Panc1 (cell line): Measurements from ENCODE around the gene RAP1GAP. TPM values are rescaled to one million over a fixed set of nuclear protein-coding genes. Genes with fewer than 3 reads are reported as not detected.

Experiments used
- ATAC-seq: fragments of 200-7000 bp; cut with Tn5 transposase; 2 replicates; pipeline ENCODE4 v1.9.1; 2020; ENCODE audit warnings: mild to moderate bottlenecking, moderate library complexity
- BruUV-seq: library from RNA; stranded (reverse); fragments of 400-500 nt; replicated peaks from 2 replicates; lab custom pipeline; 2021; lab: Mats Ljungman, UMichigan
- CTCF ChIA-PET: fragments of 300-600 bp; sonication (Branson Sonifier 250); formaldehyde crosslinking; loops from one replicate; lab custom pipeline; 2022; ENCODE audit warnings: antibody characterized with exemption; lab: Charles Lee
- POLR2A ChIA-PET: fragments of 300-600 bp; sonication (Branson Sonifier 250); formaldehyde crosslinking; loops from one replicate; lab custom pipeline; 2022; ENCODE audit warnings: antibody characterized with exemption; lab: Charles Lee
- DNase-seq: peaks from one replicate; pipeline ENCODE4 v3.0.0-alpha.2; 2010; ENCODE audit warnings: low read depth, low spot score
- H3K27ac ChIP-seq: 2 replicates; pipeline ENCODE4 v1.5.1; 2011; ENCODE audit warnings: mild to moderate bottlenecking, low read length, inconsistent platforms
- H3K27me3 ChIP-seq: fragments of 200-500 bp; sonication (Bioruptor generic); 2 replicates; pipeline ENCODE4 v1.6.0; 2014; ENCODE audit warnings: low read length, inconsistent platforms; ENCODE audit not compliant: control insufficient read depth, insufficient read depth
- H3K36me3 ChIP-seq: fragments of 200-500 bp; sonication (Bioruptor generic); 2 replicates; pipeline ENCODE4 v1.5.1; 2014; ENCODE audit warnings: inconsistent platforms, mild to moderate bottlenecking, low read length, moderate library complexity; ENCODE audit not compliant: control insufficient read depth, insufficient read depth
- H3K4me1 ChIP-seq: 2 replicates; pipeline ENCODE4 v1.5.1; 2011; ENCODE audit warnings: inconsistent platforms, mild to moderate bottlenecking, low read length, moderate library complexity; ENCODE audit not compliant: control insufficient read depth, insufficient read depth
- H3K4me3 ChIP-seq, 2 experiments: 2 replicates each; pipeline ENCODE4 v1.5.1; 2011 to 2012; ENCODE audit warnings: low read depth in 2 of 2, low read length in 2 of 2, mild to moderate bottlenecking in 2 of 2, inconsistent platforms in 1 of 2, moderate library complexity in 1 of 2
- H3K9me3 ChIP-seq: fragments of 200-500 bp; sonication (Bioruptor generic); 2 replicates; pipeline ENCODE4 v1.5.1; 2014; ENCODE audit warnings: low read depth, mild to moderate bottlenecking, inconsistent platforms, low read length, moderate library complexity; ENCODE audit not compliant: control insufficient read depth, insufficient read depth
- POLR2AphosphoS5 ChIP-seq: IDR thresholded peaks from 2 replicates; pipeline ENCODE4 v1.6.1; 2012; ENCODE audit warnings: mild to moderate bottlenecking, low read depth, low read length, moderate library complexity
- SIN3A ChIP-seq: IDR thresholded peaks from 2 replicates; pipeline ENCODE4 v1.6.1; 2012; ENCODE audit warnings: low read depth, mild to moderate bottlenecking, low read length, moderate library complexity, borderline replicate concordance; ENCODE audit not compliant: insufficient read depth
- TCF7L2 ChIP-seq: IDR thresholded peaks from 2 replicates; pipeline ENCODE4 v1.6.1; 2011; ENCODE audit warnings: mild to moderate bottlenecking, low read depth, low read length, inconsistent platforms
- in situ Hi-C: cut with HindIII; loops from 2 replicates; pipeline ENCODE4 v1.10.0; 2016; ENCODE audit warnings: low sequenced_read_pairs, low pct_unique_long_range_greater_than_20kb
- intact Hi-C: fragments of 100-400 bp; cut with micrococcal nuclease; formaldehyde crosslinking; loops from one replicate; pipeline ENCODE4 v1.10.0; 2022; ENCODE audit not compliant: unreplicated experiment
- total RNA-seq: library from RNA; stranded (reverse); gene quantifications from one replicate; pipeline ENCODE4 v1.2.1, GENCODE V29; 2021; ENCODE audit not compliant: unreplicated experiment
- TF ChIP-seq, protein P1 (sequence below): fragments of 450-650 bp; IDR thresholded peaks from 2 replicates; pipeline ENCODE4 v1.5.1; 2017; ENCODE audit warnings: mild to moderate bottlenecking
- TF ChIP-seq, protein P2 (sequence below), 2 experiments: IDR thresholded peaks; 2 replicates each; pipeline ENCODE4 v1.6.1; 2011 to 2012; ENCODE audit warnings: low read depth in 2 of 2, control low read depth in 1 of 2, low read length in 1 of 2, mild to moderate bottlenecking in 1 of 2, moderate library complexity in 1 of 2; ENCODE audit not compliant: insufficient read depth in 1 of 2

RAP1GAP gene
- total RNA-seq, 1 experiment from 2014 or later = 4.6 TPM

GRCh38 chr1:21577933-21578332, 91.2 kb downstream of the RAP1GAP start:
- CTCF ChIA-PET = interaction anchor here (0.6 kb wide), 1 partner anchor 207 kb away, joined by 3 read pairs; no protein-coding TSS in a partner anchor
- Histone ChIP-seq H3K4me1 (no peaks in the 10 kb centered on the region; the same call in none of the 2 replicates), H3K4me3 (no peak overlapping the region), H3K27ac (no peak overlapping the region), H3K36me3 (no peaks in the 10 kb centered on the region), H3K9me3 (no peaks in the 10 kb centered on the region), H3K27me3 (no peaks in the 10 kb centered on the region)
- DNase-seq (no peak), ATAC-seq (no peak)
- TF ChIP-seq SIN3A (no peak), POLR2AphosphoS5 (no peak)
- TF ChIP-seq, protein P1, sequence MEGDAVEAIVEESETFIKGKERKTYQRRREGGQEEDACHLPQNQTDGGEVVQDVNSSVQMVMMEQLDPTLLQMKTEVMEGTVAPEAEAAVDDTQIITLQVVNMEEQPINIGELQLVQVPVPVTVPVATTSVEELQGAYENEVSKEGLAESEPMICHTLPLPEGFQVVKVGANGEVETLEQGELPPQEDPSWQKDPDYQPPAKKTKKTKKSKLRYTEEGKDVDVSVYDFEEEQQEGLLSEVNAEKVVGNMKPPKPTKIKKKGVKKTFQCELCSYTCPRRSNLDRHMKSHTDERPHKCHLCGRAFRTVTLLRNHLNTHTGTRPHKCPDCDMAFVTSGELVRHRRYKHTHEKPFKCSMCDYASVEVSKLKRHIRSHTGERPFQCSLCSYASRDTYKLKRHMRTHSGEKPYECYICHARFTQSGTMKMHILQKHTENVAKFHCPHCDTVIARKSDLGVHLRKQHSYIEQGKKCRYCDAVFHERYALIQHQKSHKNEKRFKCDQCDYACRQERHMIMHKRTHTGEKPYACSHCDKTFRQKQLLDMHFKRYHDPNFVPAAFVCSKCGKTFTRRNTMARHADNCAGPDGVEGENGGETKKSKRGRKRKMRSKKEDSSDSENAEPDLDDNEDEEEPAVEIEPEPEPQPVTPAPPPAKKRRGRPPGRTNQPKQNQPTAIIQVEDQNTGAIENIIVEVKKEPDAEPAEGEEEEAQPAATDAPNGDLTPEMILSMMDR = no peak
- intact Hi-C loops (no loop called here), in situ Hi-C loops (no loop called here)
- no TSS peak for BruUV-seq
- POLR2A ChIA-PET = no interaction called here

- CTCF ChIA-PET = interaction anchor here (0.5 kb wide), 1 partner anchor 386 kb away, joined by 10 read pairs; no protein-coding TSS in a partner anchor
- no peaks in the 10 kb centered on the region for H3K36me3 ChIP-seq
- no peaks in the 10 kb centered on the region for H3K9me3 ChIP-seq
- H3K4me1 ChIP-seq = no peaks in the 10 kb centered on the region; the same call in none of the 2 replicates
- no peak for DNase-seq
- no TSS peak for BruUV-seq
- H3K4me3 ChIP-seq = no peak overlapping the region
- no peak overlapping the region for H3K27ac ChIP-seq
- no peak for ATAC-seq
- TF ChIP-seq, protein P2, sequence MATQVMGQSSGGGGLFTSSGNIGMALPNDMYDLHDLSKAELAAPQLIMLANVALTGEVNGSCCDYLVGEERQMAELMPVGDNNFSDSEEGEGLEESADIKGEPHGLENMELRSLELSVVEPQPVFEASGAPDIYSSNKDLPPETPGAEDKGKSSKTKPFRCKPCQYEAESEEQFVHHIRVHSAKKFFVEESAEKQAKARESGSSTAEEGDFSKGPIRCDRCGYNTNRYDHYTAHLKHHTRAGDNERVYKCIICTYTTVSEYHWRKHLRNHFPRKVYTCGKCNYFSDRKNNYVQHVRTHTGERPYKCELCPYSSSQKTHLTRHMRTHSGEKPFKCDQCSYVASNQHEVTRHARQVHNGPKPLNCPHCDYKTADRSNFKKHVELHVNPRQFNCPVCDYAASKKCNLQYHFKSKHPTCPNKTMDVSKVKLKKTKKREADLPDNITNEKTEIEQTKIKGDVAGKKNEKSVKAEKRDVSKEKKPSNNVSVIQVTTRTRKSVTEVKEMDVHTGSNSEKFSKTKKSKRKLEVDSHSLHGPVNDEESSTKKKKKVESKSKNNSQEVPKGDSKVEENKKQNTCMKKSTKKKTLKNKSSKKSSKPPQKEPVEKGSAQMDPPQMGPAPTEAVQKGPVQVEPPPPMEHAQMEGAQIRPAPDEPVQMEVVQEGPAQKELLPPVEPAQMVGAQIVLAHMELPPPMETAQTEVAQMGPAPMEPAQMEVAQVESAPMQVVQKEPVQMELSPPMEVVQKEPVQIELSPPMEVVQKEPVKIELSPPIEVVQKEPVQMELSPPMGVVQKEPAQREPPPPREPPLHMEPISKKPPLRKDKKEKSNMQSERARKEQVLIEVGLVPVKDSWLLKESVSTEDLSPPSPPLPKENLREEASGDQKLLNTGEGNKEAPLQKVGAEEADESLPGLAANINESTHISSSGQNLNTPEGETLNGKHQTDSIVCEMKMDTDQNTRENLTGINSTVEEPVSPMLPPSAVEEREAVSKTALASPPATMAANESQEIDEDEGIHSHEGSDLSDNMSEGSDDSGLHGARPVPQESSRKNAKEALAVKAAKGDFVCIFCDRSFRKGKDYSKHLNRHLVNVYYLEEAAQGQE (IDR thresholded peaks at IDR 0.05; ENCODE audit: insufficient read depth in 1 of 2, low read depth in 2 of 2, low read length in 1 of 2) = no peak
- TF ChIP-seq TCF7L2 (no peak), SIN3A (no peak), POLR2AphosphoS5 (no peak)
- TF ChIP-seq, protein P1 = no peak
- POLR2A ChIA-PET = no interaction called here
- in situ Hi-C loops = no loop called here
- no peaks in the 10 kb centered on the region for H3K27me3 ChIP-seq
- intact Hi-C loops = no loop called here
These were observed 91.8 kb downstream of the RAP1GAP start for GRCh38 chr1:21577324-21577723.
